HG02938 (cell line): ENCODE measurements around the gene NFATC2.

ENCODE experiments used
- ATAC-seq: cut with Tn5 transposase; IDR thresholded peaks from one replicate; pipeline ENCODE4 v1.9.1; 2021; ENCODE audit warnings: mild to moderate bottlenecking, moderate library complexity; ENCODE audit not compliant: unreplicated experiment

NFATC2 gene

GRCh38 chr20:51457533-51457932 is 85.0 kb downstream of the NFATC2 start:
- ATAC-seq, result no peak

DNA sequence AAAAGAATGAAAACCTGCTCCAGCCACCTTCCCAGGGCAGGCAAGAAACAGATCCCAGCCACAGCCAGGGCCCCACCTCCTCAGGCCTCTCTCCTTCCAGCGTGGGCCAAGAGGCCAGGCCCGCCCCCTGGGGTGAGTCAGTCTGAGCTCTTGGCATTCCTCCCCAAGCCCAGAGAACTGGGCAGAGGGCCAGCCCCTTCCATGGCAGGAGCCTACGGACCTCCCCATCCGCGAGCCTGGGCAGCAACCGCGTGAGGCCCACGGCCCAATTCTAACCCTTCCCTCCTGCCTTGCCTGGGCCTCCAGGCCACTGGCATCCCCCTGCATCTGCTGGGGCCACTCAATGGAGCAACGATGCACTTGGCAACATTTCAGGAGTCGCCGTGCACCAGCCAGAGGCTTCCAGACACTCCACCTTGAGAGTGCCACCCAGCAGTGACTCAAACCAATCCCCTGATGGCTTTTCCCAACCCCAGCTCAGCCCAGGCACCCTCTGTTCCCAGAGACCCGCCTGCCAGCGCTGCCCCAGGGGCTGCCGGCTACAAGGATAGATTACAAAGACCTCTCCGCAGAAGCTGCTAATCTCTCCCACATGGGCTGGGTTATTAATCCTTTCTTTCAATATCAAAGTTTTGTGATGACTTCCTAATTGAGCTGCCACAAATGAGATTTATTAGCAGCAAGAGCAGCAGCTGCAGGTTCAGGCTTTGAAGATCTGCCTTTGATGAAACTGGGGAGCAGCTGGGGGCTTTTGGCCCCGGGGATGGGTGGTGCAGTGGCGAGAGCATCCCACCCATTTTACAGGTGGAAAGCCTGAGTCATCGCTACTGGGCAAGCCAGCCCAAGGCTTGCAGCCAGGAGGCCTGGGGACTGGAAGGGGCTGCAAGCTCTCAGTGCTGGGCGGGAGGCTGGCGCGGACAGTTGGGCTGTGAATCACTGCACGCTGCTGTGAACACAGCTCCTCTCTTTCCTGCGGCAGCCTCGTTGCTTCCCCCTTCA is 85.7 kb downstream of the NFATC2 start:
- ATAC-seq, result no peak

DNA sequence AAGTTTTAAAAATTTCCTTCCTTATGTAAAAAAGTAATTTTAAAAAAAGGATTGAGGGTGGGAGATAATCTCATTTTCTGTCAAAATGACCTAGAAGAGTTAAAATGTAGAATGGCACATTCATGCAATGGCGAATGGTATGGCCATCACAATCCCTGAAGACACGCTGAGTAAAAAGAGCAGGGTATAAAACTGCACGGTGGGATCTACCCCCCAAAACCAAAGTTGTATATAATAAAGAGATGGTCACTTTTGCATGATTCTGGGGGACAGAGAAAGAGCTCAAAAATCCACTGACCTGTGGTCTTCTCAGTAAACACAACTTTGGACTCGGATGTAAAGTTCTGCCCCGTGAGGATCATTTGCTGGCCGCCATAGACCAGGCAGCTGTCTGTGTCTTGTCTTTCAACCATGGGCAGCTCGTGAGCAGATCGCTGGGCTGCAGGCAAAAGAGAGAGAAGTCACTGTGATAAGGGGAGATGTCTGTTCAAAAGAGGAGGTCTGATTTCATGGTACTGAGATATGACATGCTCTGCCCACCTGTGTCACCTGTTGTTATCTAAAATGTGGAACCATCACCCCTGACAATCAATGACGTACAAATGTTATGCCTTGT is 88.2 kb downstream of the NFATC2 start:
- no peak for ATAC-seq

DNA sequence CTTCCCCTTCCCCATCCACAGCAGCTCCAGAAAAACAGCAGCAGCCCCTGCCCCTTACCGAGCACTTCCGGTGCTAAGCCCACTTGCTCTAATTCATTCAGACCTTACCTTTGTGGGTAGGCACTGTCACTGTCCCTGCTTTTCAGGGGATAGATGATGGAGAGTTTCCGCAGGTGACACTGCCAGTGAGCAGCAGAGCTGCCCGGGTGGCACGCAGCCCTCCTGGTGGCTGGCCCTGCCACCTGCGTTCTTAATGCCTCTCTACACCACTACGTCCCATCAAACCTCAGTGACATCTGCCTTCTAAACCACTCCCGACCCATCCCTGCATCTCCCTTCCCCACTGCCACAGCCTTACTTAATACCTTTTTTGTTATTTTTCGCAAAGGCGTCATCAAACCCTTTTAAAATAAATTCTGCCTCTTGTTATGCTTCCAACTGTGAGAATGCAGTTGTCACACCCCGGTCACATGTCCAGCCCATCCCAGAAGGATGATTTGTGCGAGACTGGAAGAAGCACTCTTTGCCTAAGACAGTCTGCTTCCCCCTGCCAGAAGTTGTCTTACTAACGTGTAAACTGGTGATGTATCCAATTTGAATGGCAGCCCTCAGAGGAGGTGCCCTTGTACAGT is 89.7 kb downstream of the NFATC2 start:
- ATAC-seq, result no peak

DNA sequence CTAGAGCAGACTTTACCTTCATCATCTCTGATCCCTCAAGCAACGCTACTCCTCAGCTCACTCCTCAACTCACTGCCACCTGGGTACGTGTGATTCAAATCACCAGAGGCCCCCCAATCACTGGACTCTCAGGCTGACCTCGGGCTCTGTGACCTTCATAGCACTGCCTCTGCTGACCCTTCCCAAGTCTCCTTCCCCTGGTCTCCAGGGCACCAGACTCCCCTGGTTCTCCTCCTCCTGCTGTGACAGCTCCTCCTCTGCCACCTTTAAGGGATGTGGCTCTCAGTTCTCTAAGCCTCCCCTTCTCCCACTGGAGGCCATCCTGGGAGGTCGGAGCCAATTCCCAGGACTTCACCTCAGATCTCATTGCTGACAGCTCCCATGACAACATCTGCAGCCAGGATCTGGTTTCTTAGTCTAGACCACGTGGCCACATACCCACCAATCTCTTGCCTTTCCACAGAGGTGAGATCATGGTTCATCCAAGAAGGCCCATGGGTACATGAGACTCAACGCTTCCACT is 90.4 kb downstream of the NFATC2 start:
- ATAC-seq, result no peak

DNA sequence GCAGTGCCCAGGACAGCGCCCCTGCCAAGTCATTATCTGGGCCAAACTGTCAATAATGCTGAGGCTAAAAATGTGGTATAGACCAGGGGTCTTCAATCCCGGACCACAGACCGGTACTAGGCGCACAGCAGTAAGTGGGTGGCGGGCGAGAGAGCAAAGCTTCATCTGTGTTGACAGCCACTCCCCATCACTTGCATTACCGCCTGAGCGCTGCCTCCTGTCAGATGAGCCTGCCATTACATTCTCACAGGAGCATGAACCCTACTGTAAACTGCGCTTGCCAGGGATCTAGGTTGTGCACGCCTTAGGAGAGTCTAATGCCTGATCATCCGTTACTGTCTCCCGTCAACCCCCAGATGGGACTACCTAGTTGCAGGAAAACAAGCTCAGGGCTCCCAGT is 91.0 kb downstream of the NFATC2 start:
- ATAC-seq, result no peak

- ATAC-seq, result no peak
Observed at GRCh38 chr20:51450984-51451383, 91.5 kb downstream of the NFATC2 start.

- ATAC-seq, result no peak
Observed at GRCh38 chr20:51450221-51450712, 92.3 kb downstream of the NFATC2 start.

- ATAC-seq, result no peak
Observed at GRCh38 chr20:51449498-51450220, 92.9 kb downstream of the NFATC2 start.

GRCh38 chr20:51447765-51448148 is 94.8 kb downstream of the NFATC2 start:
- ATAC-seq, result no peak

GRCh38 chr20:51447097-51447764 is 95.3 kb downstream of the NFATC2 start:
- no peak for ATAC-seq

GRCh38 chr20:51446656-51447055 is 95.9 kb downstream of the NFATC2 start:
- ATAC-seq, result no peak

- no peak for ATAC-seq
Observed at GRCh38 chr20:51446230-51446629, 96.3 kb downstream of the NFATC2 start.

GRCh38 chr20:51445591-51445990 is 96.9 kb downstream of the NFATC2 start:
- ATAC-seq, result no peak

- no peak for ATAC-seq
Observed at GRCh38 chr20:51444922-51445438, 97.5 kb downstream of the NFATC2 start.

- ATAC-seq, result no peak
Observed at GRCh38 chr20:51444467-51444866, 98.1 kb downstream of the NFATC2 start.

DNA sequence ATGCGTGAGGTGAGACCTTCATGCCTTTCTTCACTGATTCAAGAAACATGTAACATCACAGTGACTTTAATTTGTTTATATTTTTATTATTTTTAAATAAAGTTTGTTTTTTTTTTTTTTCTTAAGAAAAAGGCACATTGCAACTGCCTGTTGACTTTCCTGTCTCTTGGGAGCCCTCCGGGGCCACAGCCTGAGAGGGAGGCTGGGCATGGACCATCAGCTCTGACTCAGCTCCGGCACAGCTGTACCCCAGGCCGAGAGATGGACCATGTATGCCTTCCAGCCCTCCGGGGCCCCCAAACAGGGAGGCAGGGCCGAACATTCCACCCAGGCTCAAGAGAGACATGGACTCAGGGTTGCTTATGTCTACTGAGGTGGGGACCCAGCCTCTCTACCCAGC is 99.9 kb downstream of the NFATC2 start:
- no peak for ATAC-seq

DNA sequence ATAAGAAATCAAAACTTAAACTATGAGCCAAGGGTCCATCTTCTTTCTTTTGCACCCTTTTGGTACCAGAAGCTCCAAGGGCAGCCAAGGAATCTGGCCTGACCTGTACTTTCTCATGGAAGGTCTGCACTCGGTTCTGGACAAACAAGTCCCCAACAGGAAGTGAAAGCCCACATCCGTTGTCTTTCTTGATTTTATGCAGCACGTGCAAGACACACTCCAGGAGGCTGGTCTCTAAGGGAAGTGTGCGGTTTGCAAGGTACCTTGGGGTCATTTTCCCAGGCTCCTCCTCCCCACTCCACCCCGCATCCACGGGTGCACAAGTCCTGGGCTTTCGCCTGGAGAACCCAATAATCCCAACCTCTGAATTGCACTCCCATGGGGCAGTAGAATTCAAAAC is 101.9 kb downstream of the NFATC2 start:
- ATAC-seq, result no peak

- ATAC-seq, result no peak
Observed at GRCh38 chr20:51439160-51439689, 103.3 kb downstream of the NFATC2 start.

DNA sequence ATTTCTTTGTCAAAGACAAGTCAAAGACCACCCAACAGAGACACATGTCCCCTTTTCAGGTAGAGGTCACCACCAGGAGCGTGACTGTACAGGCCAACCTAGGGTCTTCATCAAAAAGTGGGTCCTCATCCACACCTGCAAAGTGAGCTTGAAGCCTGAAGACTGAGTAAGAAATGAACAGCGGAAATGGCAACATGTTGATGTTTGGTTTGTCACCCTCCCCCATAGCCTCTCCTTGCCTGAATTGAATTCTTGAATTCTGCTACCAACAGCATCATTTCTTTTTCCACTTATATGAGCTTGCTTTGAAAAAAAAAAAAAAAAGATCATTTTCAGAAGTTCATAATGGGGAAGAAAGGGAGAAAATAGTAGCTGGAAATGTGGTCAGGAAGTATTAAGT is 104.4 kb downstream of the NFATC2 start:
- ATAC-seq, result no peak
